PC-9 (cell line): ENCODE data around the gene EYA2.

Experiments
- CTCF ChIP-seq: fragments of 200-600 bp; sonication (generic); conservative IDR thresholded peaks from 2 replicates; pipeline ENCODE4 v1.6.1; 2017; ENCODE audit warnings: mixed run types, antibody characterized with exemption, mild to moderate bottlenecking, moderate library complexity
- EZH2 ChIP-seq: fragments of 200-600 bp; sonication (generic); IDR thresholded peaks from 2 replicates; pipeline ENCODE4 v1.8.0; 2017; ENCODE audit warnings: antibody characterized with exemption, low read depth

- TF ChIP-seq CTCF = no peak
- TF ChIP-seq EZH2 = no peak
Measured at GRCh38 chr20:47225458-47225857, 330.8 kb downstream of the EYA2 start.
